Rectal smooth muscle tissue (tissue), 1 donor: Measurements from ENCODE around the gene SIK3.

Experiments used
- H3K27ac ChIP-seq: one replicate; pipeline ENCODE4 v1.7.0; 2013; ENCODE audit warnings: low read depth, low read length, inconsistent platforms
- H3K27me3 ChIP-seq: one replicate; pipeline ENCODE4 v1.7.0; 2013; ENCODE audit warnings: low read length; ENCODE audit not compliant: control insufficient read depth, insufficient read depth
- H3K36me3 ChIP-seq: one replicate; pipeline ENCODE4 v1.7.0; 2013; ENCODE audit warnings: low read length; ENCODE audit not compliant: control insufficient read depth, insufficient read depth
- H3K4me1 ChIP-seq: one replicate; pipeline ENCODE4 v1.7.0; 2013; ENCODE audit warnings: low read length; ENCODE audit not compliant: control insufficient read depth, insufficient read depth
- H3K4me3 ChIP-seq: one replicate; pipeline ENCODE4 v1.7.0; 2013; ENCODE audit warnings: low read length
- H3K9ac ChIP-seq: one replicate; pipeline ENCODE4 v1.7.0; 2013; ENCODE audit warnings: low read length

The SIK3 gene

DNA sequence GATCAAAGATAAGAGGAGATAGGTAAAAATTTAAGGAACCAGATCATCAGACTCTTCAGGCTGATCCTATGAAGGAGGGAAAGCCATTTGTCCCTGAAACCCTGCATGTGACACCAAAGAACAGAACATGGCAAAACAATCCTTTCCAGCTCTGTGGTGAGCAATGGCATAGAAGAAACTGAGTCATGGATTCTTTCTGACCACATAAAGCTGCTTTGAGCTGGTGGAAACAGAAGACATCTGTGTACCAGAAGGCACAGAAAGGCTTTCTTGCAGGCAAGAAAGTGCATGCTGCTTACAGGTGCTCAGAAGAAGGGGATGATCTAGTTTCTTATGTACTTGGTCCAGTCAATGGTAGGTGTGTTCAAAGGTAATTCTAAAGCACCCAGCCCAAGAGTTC, 215.8 kb downstream of the SIK3 start:
- Histone ChIP-seq H3K4me3 (no peak overlapping the region), H3K27me3 (no peaks in the 10 kb centered on the region), H3K36me3 (no peaks in the 10 kb centered on the region), H3K4me1 (peaks cover 13% of the 10 kb centered on the region), H3K27ac (no peak overlapping the region), H3K9ac (no peak overlapping the region)

DNA sequence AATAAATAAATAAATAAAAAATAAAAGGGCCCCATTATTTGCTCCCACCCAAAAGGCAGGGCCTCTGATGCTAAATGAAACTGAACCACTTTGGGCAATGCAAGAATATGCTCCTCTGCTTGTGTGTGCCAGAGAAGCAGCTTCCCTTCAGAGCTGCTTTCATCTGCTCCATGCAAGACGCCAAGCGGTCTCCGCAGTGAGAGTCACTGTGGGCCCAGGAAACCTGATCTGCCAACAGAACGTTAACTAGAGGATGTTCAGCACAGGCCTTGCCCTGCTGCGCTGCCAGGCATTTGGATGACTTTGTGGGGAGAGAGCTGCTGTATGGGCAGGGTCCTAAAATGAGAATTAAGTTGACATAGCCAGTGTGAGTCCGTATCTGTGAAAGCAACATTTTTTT, 217.1 kb downstream of the SIK3 start:
- Histone ChIP-seq H3K36me3 (no peaks in the 10 kb centered on the region), H3K27ac (no peak overlapping the region), H3K4me1 (peaks cover 5% of the 10 kb centered on the region), H3K27me3 (no peaks in the 10 kb centered on the region), H3K9ac (no peak overlapping the region), H3K4me3 (no peak overlapping the region)

GRCh38 chr11:116879800-116880625, 218.2 kb downstream of the SIK3 start:
- Histone ChIP-seq H3K27ac (no peak overlapping the region), H3K4me3 (no peak overlapping the region), H3K27me3 (no peaks in the 10 kb centered on the region), H3K36me3 (peaks cover 9% of the 10 kb centered on the region), H3K4me1 (no peaks in the 10 kb centered on the region), H3K9ac (no peak overlapping the region)

DNA sequence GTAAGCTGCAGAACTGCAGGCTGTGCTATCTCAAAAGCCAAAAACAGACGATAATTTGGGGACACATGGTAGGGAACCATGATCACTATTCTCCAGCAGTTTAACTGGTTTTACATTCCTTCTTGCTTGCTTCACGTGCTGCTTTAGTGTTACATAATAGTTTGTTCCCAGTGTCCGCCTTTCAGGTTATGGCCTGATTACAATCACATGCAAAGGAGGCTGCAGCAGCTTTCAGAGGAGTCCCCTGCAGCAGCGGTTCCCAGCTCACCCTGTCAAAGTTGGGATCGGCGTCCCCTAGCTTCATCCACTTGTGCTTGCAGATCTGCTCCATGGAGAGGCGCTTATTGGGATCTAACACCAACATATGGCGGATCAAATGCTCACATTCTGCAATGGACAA, 221.6 kb downstream of the SIK3 start:
- H3K4me3 ChIP-seq = no peak overlapping the region
- H3K36me3 ChIP-seq = peaks cover 27% of the 10 kb centered on the region
- H3K27me3 ChIP-seq = no peaks in the 10 kb centered on the region
- no peak overlapping the region for H3K9ac ChIP-seq
- H3K4me1 ChIP-seq = no peaks in the 10 kb centered on the region
- H3K27ac ChIP-seq = no peak overlapping the region

GRCh38 chr11:116875194-116875593, 223.0 kb downstream of the SIK3 start:
- Histone ChIP-seq H3K27me3 (no peaks in the 10 kb centered on the region), H3K36me3 (peaks cover 28% of the 10 kb centered on the region), H3K27ac (no peak overlapping the region), H3K4me3 (no peak overlapping the region), H3K9ac (no peak overlapping the region), H3K4me1 (no peaks in the 10 kb centered on the region)

- Histone ChIP-seq H3K4me3 (no peak overlapping the region), H3K27ac (no peak overlapping the region)
Measured at GRCh38 chr11:116874251-116874650, 224.0 kb downstream of the SIK3 start.

GRCh38 chr11:116873381-116873780, 224.8 kb downstream of the SIK3 start:
- Histone ChIP-seq H3K27ac (no peak overlapping the region), H3K9ac (no peak overlapping the region)

More at GRCh38 chr11:116874251-116874650, 224.0 kb downstream of the SIK3 start:
- H3K27me3 ChIP-seq = no peaks in the 10 kb centered on the region
- peaks cover 35% of the 10 kb centered on the region for H3K36me3 ChIP-seq
- no peaks in the 10 kb centered on the region for H3K4me1 ChIP-seq
- no peak overlapping the region for H3K9ac ChIP-seq

GRCh38 chr11:116871248-116871647, 227.0 kb downstream of the SIK3 start:
- Histone ChIP-seq H3K36me3 (peaks cover 49% of the 10 kb centered on the region), H3K9ac (no peak overlapping the region), H3K27me3 (no peaks in the 10 kb centered on the region), H3K4me3 (no peak overlapping the region), H3K4me1 (no peaks in the 10 kb centered on the region), H3K27ac (no peak overlapping the region)

More at GRCh38 chr11:116873381-116873780, 224.8 kb downstream of the SIK3 start:
- no peaks in the 10 kb centered on the region for H3K27me3 ChIP-seq
- no peak overlapping the region for H3K4me3 ChIP-seq
- no peaks in the 10 kb centered on the region for H3K4me1 ChIP-seq
- H3K36me3 ChIP-seq = peaks cover 35% of the 10 kb centered on the region

DNA sequence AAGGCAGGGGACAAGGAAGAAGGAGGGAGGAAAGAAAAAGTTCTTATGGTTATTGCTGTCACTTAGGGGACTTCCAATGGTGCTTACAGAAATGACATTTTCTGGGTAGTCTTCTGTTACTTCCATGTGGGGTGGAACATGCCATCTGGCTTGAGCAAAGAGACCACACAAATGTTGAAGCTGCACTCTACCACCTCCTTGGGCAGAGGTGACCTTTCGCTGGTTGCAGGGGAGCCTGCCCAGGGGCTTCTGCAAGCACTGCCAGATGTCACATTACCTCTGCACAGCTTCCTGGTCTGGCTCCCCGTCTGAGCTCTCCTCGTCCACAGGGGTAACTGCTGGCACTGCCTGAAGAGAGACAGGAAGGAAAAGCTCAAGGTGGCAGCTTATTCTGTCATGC, 228.2 kb downstream of the SIK3 start:
- H3K4me1 ChIP-seq = no peaks in the 10 kb centered on the region
- no peak overlapping the region for H3K9ac ChIP-seq
- H3K27me3 ChIP-seq = no peaks in the 10 kb centered on the region
- peaks cover 40% of the 10 kb centered on the region for H3K36me3 ChIP-seq
- H3K27ac ChIP-seq = no peak overlapping the region
- no peak overlapping the region for H3K4me3 ChIP-seq

GRCh38 chr11:116869610-116870009, 228.6 kb downstream of the SIK3 start:
- H3K27ac ChIP-seq = no peak overlapping the region

DNA sequence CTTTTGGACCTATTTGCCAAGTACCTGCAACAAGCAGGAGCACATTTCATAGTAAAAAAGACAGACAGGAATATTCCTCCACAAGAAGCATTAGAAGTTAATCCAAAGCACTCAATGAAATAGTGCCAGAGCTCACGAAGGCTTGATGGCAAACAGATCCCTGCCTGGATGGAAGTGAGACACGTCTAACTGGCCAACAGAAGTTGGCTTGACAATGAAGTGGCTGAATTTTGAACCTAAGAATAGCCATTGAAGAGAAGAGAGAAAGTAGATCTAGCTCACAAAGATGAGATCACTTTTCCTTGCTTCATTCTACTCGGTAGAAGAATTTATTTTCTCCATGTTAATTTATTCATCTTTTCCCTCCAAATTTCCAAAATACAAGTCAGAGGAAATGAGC, 230.2 kb downstream of the SIK3 start:
- Histone ChIP-seq H3K4me3 (no peak overlapping the region), H3K4me1 (no peaks in the 10 kb centered on the region), H3K36me3 (peaks cover 45% of the 10 kb centered on the region), H3K27ac (no peak overlapping the region), H3K9ac (no peak overlapping the region), H3K27me3 (no peaks in the 10 kb centered on the region)

More at GRCh38 chr11:116869610-116870009, 228.6 kb downstream of the SIK3 start:
- no peak overlapping the region for H3K9ac ChIP-seq
- no peaks in the 10 kb centered on the region for H3K27me3 ChIP-seq
- peaks cover 40% of the 10 kb centered on the region for H3K36me3 ChIP-seq
- no peak overlapping the region for H3K4me3 ChIP-seq
- no peaks in the 10 kb centered on the region for H3K4me1 ChIP-seq

GRCh38 chr11:116867619-116868018, 230.6 kb downstream of the SIK3 start:
- H3K36me3 ChIP-seq = peaks cover 41% of the 10 kb centered on the region
- no peak overlapping the region for H3K4me3 ChIP-seq
- H3K9ac ChIP-seq = no peak overlapping the region
- no peaks in the 10 kb centered on the region for H3K4me1 ChIP-seq
- no peaks in the 10 kb centered on the region for H3K27me3 ChIP-seq
- no peak overlapping the region for H3K27ac ChIP-seq
